HG02588 (cell line): Measurements from ENCODE around the gene XIRP1.
A peak's percentile ranks its signal among the peaks of the same experiment; 100 is the strongest.
"Not testable (repeated sequence)": the region's sequence is repeated elsewhere in the genome, so short reads cannot be mapped to it uniquely, and the experiment has no call there.

Source experiments
- ATAC-seq: cut with Tn5 transposase; IDR thresholded peaks from one replicate; pipeline ENCODE4 v1.9.1; 2021; ENCODE audit warnings: mild to moderate bottlenecking, moderate library complexity; ENCODE audit not compliant: unreplicated experiment

The XIRP1 gene, protein sequence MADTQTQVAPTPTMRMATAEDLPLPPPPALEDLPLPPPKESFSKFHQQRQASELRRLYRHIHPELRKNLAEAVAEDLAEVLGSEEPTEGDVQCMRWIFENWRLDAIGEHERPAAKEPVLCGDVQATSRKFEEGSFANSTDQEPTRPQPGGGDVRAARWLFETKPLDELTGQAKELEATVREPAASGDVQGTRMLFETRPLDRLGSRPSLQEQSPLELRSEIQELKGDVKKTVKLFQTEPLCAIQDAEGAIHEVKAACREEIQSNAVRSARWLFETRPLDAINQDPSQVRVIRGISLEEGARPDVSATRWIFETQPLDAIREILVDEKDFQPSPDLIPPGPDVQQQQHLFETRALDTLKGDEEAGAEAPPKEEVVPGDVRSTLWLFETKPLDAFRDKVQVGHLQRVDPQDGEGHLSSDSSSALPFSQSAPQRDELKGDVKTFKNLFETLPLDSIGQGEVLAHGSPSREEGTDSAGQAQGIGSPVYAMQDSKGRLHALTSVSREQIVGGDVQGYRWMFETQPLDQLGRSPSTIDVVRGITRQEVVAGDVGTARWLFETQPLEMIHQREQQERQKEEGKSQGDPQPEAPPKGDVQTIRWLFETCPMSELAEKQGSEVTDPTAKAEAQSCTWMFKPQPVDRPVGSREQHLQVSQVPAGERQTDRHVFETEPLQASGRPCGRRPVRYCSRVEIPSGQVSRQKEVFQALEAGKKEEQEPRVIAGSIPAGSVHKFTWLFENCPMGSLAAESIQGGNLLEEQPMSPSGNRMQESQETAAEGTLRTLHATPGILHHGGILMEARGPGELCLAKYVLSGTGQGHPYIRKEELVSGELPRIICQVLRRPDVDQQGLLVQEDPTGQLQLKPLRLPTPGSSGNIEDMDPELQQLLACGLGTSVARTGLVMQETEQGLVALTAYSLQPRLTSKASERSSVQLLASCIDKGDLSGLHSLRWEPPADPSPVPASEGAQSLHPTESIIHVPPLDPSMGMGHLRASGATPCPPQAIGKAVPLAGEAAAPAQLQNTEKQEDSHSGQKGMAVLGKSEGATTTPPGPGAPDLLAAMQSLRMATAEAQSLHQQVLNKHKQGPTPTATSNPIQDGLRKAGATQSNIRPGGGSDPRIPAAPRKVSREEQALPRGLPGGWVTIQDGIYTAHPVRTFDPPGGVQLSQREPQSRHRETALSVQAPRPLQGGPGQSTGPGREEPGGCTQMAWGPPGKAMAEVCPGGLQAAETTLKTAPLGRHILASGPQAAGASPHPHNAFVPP (N-terminal part only)

DNA sequence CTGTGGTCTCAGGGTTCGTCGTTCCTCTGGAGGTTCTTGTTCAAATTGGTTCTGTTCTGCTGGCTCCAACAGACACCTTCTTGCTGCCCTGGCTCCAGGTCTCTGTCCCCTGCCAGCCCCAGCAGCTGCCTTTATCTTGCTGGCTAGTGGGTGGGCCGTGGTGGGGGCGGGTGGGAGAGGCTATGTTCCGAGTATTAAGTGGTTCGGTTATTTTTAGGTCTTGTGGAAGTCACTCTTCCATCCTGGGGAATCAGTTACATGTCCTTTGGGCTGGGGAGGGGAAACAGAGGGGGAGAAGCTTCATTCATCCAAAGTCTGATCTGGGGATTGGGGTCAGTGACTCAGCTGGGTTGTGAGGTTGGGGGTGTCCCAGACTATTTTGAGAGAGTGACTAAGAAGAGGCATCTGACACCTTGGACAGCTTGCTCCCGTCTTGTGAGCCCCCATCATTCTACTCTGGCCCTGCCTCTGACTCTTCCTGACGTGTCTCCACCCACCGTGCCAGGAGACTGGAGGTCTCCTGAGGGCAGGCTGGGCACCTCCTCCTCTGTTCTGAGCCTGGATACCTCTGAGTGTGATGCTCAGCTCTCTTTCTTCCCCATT, at the start of gene XIRP1:
XIRP1 (minus strand) TSS at position 106 of the 603 bp plus-strand sequence. CDS start 3,150 bp downstream, outside the sequence.
- no peak for ATAC-seq

DNA sequence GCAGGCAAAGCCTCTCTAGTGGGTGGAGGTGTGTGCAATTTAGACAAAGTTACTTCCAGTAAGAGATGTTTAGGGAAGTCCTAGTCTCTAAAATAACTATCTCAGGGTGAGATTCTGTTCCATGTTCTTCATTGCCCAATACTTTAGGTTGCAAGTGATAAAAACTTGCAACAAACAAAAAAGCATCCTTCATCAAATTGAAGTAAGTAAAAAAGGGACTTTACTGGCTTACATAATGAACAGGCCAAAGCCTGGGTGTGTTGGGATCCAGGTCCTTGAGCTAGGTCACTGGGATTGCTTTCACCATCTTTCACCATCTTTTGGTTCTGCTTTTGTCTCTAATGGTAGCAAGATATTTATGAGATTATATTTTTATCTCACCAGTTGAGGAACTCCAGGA, 49.2 kb upstream of the XIRP1 start:
- ATAC-seq = no peak

DNA sequence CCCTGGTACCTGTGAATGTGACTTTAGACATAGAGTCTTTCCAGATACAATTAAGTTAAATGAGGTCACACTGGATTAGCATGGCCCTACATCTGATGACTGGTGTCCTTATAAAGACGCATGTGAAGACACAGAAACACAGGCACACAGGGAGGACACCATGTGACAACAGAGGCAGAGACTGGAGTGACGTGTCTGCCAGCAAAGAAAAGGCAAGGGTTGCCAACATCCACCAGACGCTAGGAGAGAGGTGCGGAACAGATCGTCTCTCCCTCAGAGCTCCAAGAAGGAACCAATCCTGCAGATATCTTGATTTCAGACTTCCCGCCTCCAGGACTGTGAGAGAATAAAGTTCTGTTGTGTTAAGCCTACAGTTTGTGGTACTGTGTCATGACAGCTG, 44.6 kb upstream of the XIRP1 start:
- ATAC-seq = no peak

DNA sequence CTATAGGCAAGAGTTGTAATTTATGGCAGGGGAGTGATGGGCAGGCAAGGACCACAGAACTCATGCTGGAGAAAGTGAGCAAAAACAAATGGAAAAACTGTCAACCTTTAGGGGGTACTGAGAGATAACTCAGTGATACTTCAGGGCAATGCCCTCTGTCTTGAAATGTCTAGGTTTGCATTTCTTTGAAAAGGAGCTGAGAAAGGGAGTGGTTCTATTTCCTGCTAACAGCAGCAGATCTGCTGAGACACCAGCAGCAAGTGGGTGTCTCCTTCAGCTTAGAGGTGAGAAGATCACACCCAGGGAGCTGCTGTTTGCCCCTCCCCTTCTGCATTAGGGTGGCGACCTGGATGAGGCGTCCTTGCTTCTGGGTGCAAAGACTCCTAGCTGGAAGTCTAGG, 42.3 kb upstream of the XIRP1 start:
- ATAC-seq = no peak

DNA sequence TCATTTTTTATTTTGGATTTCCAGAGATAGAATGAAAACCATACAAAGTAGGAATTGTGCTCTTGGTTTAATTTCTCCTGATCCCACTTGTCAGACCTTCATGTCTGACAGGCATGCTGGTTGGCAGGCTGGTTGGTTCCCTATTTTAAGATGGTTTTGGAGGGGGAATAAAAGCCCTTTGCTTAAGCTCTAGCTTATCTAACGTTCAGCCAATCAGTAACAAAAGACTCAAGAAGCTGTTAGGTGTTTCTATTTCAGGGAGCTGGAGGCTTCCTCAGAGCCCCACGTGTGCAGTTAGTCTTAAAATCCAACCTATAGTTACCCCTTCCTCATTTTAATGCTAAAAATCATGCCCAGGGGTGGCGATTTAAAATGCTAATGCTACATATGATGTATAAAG, 40.5 kb upstream of the XIRP1 start:
- ATAC-seq = no peak

DNA sequence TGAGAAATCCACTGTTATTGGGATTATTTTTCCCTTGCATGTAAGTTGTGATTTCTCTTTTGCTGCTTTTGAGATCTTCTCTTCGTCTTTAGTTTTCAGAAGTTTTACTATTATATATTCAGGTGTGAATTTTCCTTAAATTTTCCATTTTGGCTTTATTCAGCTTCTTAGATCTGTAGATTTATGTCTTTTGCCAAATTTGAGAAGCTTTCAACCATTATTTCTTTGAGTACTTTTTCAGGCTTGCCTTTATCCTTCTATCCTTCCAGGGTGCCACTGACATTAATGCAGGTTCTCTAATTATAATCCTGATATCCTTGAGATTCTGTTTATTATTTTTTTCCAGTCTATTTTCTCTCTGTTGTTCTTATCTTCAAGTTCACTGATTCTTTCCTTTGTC, 38.1 kb upstream of the XIRP1 start:
- no peak for ATAC-seq

DNA sequence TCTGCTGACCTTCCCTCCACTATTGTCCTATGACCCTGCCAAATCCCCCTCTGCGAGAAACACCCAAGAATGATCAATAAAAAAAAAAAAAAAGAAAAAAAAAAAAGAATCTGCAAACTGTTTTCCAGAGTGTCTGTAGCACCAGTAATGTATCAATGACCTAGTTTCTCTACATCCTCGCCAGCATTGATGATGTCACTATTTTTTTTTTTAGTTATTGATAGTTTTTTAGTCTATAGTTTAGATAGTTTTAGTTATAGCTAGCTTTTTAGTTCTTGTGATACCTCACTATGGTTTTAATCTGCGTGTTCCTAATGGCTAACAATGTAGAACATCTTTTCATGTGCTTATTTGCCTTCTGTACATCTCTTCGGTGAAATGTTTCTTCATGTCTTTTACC, 36.1 kb upstream of the XIRP1 start:
- ATAC-seq = no peak

DNA sequence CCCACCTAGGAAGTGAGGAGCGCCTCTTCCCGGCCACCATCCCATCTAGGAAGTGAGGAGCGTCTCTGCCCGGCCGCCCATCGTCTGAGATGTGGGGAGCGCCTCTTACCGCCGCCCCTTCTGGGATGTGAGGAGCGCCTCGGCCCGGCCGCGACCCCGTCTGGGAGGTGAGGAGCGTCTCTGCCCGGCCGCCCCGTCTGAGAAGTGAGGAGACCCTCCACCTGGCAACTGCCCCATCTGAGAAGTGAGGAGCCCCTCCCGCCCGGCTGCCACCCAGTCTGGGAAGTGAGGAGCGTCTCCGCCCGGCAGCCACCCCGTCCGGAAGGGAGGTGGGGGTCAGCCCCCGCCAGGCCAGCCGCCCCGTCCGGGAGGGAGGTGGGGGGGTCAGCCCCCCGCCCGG, 35.2 kb upstream of the XIRP1 start:
- ATAC-seq = not testable (repeated sequence)

DNA sequence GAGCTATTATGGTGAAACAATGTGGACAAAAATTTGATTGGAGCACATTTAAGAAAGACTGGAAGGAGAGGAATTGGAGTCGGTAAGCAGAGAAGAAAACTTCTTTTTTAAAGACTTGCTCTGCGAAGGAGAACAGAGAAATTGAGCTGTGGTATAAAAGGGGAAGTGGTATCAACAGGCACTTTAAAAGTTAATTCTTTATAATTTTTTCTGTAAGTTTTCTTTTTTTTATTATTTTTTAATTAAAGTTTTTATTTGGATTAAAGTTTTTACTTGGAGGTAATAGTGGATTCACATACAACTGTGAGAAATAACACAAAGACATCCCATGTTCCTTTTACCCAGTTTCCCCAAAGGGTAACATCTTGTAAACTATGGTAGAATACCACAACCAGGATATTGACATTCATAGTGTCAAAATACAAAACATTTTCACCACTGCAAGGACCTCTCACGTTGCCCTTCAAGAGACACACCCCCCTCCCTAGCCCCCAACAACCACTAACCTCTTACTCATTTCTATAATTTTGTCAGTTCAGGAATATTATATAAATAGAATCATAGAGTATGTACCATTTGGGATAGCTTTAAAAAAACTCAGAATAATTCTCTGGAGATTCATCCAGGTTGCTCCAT, 33.8 kb upstream of the XIRP1 start:
- ATAC-seq = no peak

DNA sequence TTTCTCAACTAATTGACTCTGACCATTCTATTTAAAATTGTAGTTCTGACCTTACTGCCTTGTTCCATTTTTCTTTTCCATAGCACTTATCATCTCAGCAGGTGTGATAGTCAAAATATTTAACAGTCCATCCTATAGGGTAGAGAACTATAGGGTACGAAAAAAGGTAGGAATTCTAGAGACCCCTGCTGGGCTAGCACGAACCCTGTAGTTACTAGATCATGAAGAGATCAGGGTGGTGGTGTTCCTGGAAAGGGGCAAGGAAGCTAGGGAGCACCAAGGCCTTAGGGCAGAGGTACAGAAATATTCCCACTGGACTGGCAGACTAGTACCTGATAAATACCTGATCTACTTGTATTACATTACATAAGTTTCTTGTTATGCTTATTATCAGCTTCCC, 31.9 kb upstream of the XIRP1 start:
- ATAC-seq = no peak

DNA sequence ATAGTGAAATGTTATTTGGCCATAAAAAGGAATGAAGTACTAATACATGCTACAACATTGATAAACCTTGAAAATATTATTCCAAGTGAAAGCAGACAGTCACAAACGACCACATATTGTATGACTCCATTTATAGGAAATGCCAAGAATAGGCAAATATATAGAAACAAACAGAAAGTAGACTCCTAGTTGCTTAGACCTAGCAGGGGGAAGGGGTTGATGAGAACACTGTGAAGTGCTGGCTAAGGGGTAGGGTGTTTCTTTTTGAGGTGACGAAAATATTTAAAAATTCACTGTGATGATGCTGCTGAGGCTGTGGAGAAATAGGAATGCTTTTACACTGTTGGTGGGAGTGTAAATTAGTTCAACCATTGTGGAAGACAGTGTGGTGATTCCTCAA, 30.5 kb upstream of the XIRP1 start:
- ATAC-seq = no peak

DNA sequence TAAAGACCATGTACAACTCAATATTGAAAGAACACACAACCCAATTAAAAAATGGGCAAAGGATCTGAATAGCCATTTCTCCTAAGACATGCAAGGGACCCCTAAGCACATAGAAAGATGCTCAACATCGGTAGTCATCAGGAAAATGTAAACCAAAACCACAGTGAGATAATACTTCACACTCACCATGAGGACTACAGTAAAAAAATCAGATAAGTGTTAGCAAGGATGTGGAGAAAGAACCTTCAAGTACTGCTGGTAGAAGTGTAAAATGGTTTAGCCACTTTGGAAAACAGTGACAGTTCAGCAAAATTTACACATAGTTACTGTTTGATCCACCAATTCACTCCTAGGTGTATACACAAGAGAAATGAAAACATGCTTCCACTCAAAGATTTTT, 30.1 kb upstream of the XIRP1 start:
- ATAC-seq = no peak

DNA sequence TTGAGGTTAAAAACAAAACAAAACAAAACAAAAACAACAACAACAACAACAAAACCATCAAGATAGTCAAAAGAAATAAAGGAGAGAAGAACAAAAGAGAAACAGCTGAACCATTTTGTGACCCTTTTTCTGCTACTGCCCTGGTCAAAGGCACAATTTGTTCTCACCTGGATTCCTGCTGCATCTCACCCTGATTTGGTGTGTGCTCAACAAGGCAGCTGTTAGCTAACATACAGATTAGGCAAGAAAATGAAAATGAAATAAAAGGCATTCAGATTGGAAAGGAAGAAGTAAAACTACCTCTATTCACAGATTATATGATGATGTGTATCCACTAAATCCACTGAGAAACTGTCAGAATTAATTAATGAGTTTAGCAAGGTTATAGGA, 28.7 kb upstream of the XIRP1 start:
- no peak for ATAC-seq

DNA sequence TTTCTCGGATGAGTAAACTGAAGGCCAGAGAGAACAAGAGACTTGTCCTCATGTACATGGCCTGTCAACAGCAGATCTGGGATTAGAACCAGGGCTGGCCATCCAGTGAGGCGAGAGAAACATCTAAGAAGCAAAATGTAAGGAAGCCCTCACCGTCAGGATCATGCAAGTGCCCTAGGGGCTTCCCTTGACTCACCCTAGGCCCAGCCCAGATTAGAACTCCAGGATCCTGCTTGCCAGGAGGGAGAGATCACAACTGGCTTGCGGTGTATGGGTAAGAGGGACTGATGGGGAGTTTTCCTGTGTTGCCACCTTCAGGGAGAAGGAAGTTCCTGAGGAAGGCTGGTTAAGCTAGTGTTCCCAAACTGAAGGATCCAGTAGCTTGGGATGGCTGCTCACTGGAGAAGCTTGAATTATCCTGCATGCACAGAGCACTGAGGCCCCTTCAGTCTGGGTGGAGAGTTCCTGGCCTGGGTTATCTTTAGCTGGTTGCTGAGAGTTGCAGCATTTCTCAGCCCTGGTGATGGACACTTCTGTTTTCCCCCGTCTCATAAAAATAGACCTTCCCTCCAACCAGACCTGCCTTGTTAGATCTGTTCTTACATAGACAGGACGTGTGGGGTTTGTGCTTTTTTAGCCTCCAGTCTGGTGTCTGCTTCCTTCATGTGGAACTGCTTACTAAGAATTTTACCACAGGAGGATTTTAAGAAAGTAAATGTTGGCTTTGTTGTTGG, 28.2 kb upstream of the XIRP1 start:
- ATAC-seq = no peak

DNA sequence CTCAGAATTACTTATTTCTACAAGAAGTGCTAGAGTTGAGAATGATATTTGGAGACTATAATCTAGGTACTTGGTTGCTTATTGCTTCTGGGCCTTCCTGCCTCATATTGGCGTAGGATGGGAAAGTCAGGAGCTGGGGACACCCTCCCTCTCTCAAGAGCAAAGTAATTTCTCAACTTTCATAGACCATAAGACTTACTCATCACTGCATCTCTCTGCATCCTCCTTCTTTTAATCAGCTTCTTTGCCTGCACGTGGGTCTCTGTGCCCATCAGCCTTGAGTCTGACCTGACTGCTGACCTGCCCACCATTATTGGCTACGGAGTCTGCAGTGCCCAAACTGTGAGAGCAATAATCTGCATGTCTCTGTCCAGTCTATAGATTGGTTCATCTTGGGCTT, 27.3 kb upstream of the XIRP1 start:
- ATAC-seq = no peak

DNA sequence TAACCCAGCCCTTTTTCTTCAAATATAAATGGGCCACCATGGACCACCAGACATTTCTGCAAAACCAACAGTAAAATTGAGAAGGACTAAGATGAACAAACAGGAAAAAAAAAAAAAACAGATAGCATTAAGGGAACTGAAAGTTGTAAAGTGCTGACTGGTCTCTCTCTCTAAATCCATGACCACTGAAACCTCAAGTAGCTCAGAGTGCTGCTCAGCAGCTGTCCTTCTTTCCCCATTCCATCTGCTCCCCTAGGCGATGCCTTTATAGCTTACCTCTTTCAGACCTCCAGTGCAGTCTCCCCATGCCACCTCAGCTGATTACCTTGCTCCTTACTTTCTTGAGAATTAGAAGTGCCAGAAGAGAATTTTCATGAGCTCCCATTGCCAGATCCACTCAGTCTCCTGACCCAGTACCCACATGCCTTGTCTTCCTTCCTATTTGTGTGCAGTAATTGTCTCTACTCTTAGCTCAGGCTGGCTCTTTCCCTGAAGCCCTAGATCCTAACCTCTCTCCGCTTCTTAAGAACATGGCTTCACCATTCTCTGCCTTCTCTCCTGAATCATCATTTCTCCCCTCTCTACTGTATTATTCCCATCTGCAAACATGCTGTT, 23.9 kb upstream of the XIRP1 start:
- ATAC-seq = peak; percentile 94

DNA sequence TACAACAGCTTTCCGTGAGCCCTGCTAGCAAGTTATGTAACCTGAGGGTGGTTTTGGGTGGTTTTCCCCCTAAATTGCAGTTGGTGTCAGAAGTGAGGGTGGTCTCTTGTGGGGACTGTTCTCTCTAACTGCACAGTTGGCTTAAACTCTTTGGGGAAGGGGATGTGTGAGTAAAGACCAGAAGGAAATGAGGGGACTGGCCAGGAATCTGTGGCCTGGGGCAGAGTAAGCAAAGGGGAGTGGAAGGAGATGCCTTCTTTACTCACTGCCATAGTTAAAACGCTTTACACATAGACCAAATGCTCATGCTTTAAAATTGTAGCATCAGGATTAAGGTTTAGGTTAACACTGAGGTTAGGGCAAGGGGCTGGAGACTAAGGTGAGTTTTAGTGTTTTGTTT, 21.2 kb upstream of the XIRP1 start:
- no peak for ATAC-seq

DNA sequence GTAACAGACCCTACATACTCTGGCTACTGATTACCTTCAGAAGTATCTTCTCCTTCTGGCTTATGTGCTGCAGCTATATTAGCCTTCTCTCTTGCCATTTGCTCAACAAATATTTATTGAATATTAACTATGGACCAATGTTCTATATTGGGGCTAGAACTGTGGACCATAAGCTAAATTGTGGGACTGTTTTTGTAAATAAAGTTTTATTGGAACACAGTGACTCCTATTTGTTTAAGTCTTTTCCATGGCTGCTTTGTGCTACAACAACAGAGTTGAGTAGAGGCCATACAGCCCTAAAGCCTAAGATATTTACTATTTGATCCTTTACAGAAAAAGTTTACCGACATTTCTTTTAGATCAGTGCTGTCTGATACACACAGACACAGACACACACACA, 20.3 kb upstream of the XIRP1 start:
- no peak for ATAC-seq
